Fibroblast of pulmonary artery (primary cell): Measurements from ENCODE around the gene PATL2.
"Not testable (repeated sequence)": the region's sequence is repeated elsewhere in the genome, so short reads cannot be mapped to it uniquely, and the experiment has no call there.

Source experiments
- DNase-seq: peaks from one replicate; pipeline ENCODE4 v3.0.0-alpha.2; 2010; ENCODE audit warnings: low read depth
- H3K4me3 ChIP-seq: replicated peaks from 2 replicates; pipeline ENCODE4 v1.5.1; 2011; ENCODE audit warnings: low read depth, mild to moderate bottlenecking, control low read depth, low read length, moderate library complexity
- CTCF ChIP-seq: IDR thresholded peaks from 2 replicates; pipeline ENCODE4 v1.5.1; 2011; ENCODE audit warnings: mild to moderate bottlenecking, control low read depth, low read length, inconsistent platforms; ENCODE audit errors: missing control alignments

Gene PATL2

GRCh38 chr15:44726136-44726535, 15.0 kb upstream of the PATL2 start:
- H3K4me3 ChIP-seq: peak overlapping the region; percentile 21
- no peak for TF ChIP-seq CTCF
- DNase-seq: peak; percentile 28

GRCh38 chr15:44722011-44722410, 10.9 kb upstream of the PATL2 start:
- DNase-seq: no peak
- H3K4me3 ChIP-seq: no peak overlapping the region
- TF ChIP-seq CTCF: no peak

GRCh38 chr15:44720460-44721176, 9.5 kb upstream of the PATL2 start:
- no peak for TF ChIP-seq CTCF
- no peak for DNase-seq
- no peak overlapping the region for H3K4me3 ChIP-seq

GRCh38 chr15:44720000-44720435, 8.9 kb upstream of the PATL2 start:
- DNase-seq, H3K4me3 ChIP-seq: not testable (repeated sequence)

- no peak for TF ChIP-seq CTCF
- no peak overlapping the region for H3K4me3 ChIP-seq
- DNase-seq: peak; percentile 27
Observed at GRCh38 chr15:44719293-44719999, 8.3 kb upstream of the PATL2 start.

GRCh38 chr15:44718927-44719292, 7.8 kb upstream of the PATL2 start:
- TF ChIP-seq CTCF: no peak
- H3K4me3 ChIP-seq: no peak overlapping the region
- DNase-seq: no peak

- H3K4me3 ChIP-seq: no peak overlapping the region
- TF ChIP-seq CTCF: no peak
- DNase-seq: no peak
Observed at GRCh38 chr15:44718180-44718926, 7.2 kb upstream of the PATL2 start.
